Erythroblast (primary cell): Measurements from ENCODE around the gene HS3ST4.

ENCODE experiments used
- DNase-seq, 2 experiments: peaks; one replicate each; lab custom pipeline; 2025; lab: John Stamatoyannopoulos, UW
- GATA1 ChIP-seq: IDR thresholded peaks from 2 replicates; pipeline ENCODE4 v1.6.1; 2011; ENCODE audit warnings: low read depth, mild to moderate bottlenecking, control low read depth, low read length, moderate library complexity
- POLR2A ChIP-seq: IDR thresholded peaks from 2 replicates; pipeline ENCODE4 v1.6.1; 2011; ENCODE audit warnings: mild to moderate bottlenecking, low read length

HS3ST4 gene

GRCh38 chr16:26169473-26169872 is 477.7 kb downstream of the HS3ST4 start:
- no peak for DNase-seq
- TF ChIP-seq POLR2A = no peak
- TF ChIP-seq GATA1 = no peak

- no peak for DNase-seq
- TF ChIP-seq POLR2A = no peak
- no peak for TF ChIP-seq GATA1
These were observed 484.2 kb downstream of the HS3ST4 start for GRCh38 chr16:26175944-26176343.

GRCh38 chr16:26177438-26177837 is 485.7 kb downstream of the HS3ST4 start:
- DNase-seq = no peak
- no peak for TF ChIP-seq POLR2A
- no peak for TF ChIP-seq GATA1

GRCh38 chr16:26178298-26178697 is 486.5 kb downstream of the HS3ST4 start:
- DNase-seq = no peak
- no peak for TF ChIP-seq POLR2A
- no peak for TF ChIP-seq GATA1

- DNase-seq = no peak
- TF ChIP-seq GATA1 (no peak), POLR2A (no peak)
These were observed 494.4 kb downstream of the HS3ST4 start for GRCh38 chr16:26186091-26186615.
